A673 (cell line): Measurements from ENCODE around the gene MCM8. TPM values are rescaled to one million over a fixed set of nuclear protein-coding genes. Genes with fewer than 3 reads are reported as not detected.

Source experiments
- BruUV-seq: library from RNA; stranded (reverse); fragments of 400-500 nt; replicated peaks from 2 replicates; lab custom pipeline; 2021; lab: Mats Ljungman, UMichigan
- CTCF ChIA-PET: fragments of 300-600 bp; sonication (Branson Sonifier 250); formaldehyde crosslinking; loops from one replicate; lab custom pipeline; 2022; ENCODE audit warnings: antibody characterized with exemption; lab: Charles Lee
- POLR2A ChIA-PET: fragments of 300-600 bp; sonication (Branson Sonifier 250); formaldehyde crosslinking; loops from one replicate; lab custom pipeline; 2022; ENCODE audit warnings: antibody characterized with exemption; ENCODE audit not compliant: low non-redundant PET; lab: Charles Lee
- DNase-seq: peaks from one replicate; pipeline ENCODE4 v3.0.0-alpha.2; 2015; ENCODE audit warnings: low spot score
- H3K27ac ChIP-seq: fragments of 200-600 bp; sonication (generic); 2 replicates; pipeline ENCODE4 v1.5.1; 2016; ENCODE audit warnings: mixed run types, low read depth, mild to moderate bottlenecking, mixed read lengths, antibody characterized with exemption, low read length; ENCODE audit not compliant: poor library complexity, severe bottlenecking
- H3K27me3 ChIP-seq: fragments of 200-600 bp; sonication (generic); replicated peaks from 2 replicates; pipeline ENCODE4 v1.6.1; 2017; ENCODE audit warnings: mixed run types, low read depth, mild to moderate bottlenecking, mixed read lengths, antibody characterized with exemption, low read length; ENCODE audit not compliant: insufficient read depth, poor library complexity
- H3K36me3 ChIP-seq: fragments of 200-600 bp; sonication (generic); 2 replicates; pipeline ENCODE4 v1.6.1; 2016; ENCODE audit warnings: mixed run types, mild to moderate bottlenecking, mixed read lengths, antibody characterized with exemption, low read length; ENCODE audit not compliant: insufficient read depth, poor library complexity, severe bottlenecking
- H3K4me1 ChIP-seq: fragments of 200-600 bp; sonication (generic); 2 replicates; pipeline ENCODE4 v1.6.1; 2017; ENCODE audit warnings: mixed run types, mild to moderate bottlenecking, mixed read lengths, antibody characterized with exemption, low read length; ENCODE audit not compliant: insufficient read depth, poor library complexity, severe bottlenecking
- H3K4me3 ChIP-seq: fragments of 200-600 bp; sonication (generic); 2 replicates; pipeline ENCODE4 v1.5.1; 2016; ENCODE audit warnings: low read depth, mixed run types, mild to moderate bottlenecking, mixed read lengths, low read length; ENCODE audit not compliant: poor library complexity, severe bottlenecking
- H3K9me3 ChIP-seq: fragments of 200-600 bp; sonication (generic); 2 replicates; pipeline ENCODE4 v1.6.1; 2016; ENCODE audit warnings: mixed run types, low read depth, mild to moderate bottlenecking, mixed read lengths, antibody characterized with exemption, low read length; ENCODE audit not compliant: poor library complexity, severe bottlenecking
- CTCF ChIP-seq: fragments of 300-800, 200-600 bp; sonication (generic); conservative IDR thresholded peaks from 2 replicates; pipeline ENCODE4 v1.5.1; 2017; ENCODE audit warnings: low read depth, mild to moderate bottlenecking, antibody characterized with exemption, low read length, moderate library complexity, mixed read lengths
- EZH2 ChIP-seq: fragments of 200-600 bp; sonication (generic); IDR thresholded peaks from 2 replicates; pipeline ENCODE4 v1.6.1; 2017; ENCODE audit warnings: borderline replicate concordance, low read depth, mild to moderate bottlenecking, mixed read lengths, antibody characterized with exemption, low read length; ENCODE audit not compliant: poor library complexity, severe bottlenecking
- intact Hi-C: fragments of 100-400 bp; cut with micrococcal nuclease; formaldehyde crosslinking; loops from one replicate; pipeline ENCODE4 v1.10.0; 2022; ENCODE audit not compliant: unreplicated experiment
- total RNA-seq: library from RNA; stranded (reverse); gene quantifications from 2 replicates; pipeline ENCODE4 v1.2.3, GENCODE V29; 2021

Gene MCM8
- total RNA-seq, 1 experiment from 2014 or later = 56.4 TPM

- no TSS peak for BruUV-seq
- ChIA-PET CTCF (no interaction called here), POLR2A (no interaction called here)
- Histone ChIP-seq H3K4me3 (no peak overlapping the region), H3K36me3 (no peaks in the 10 kb centered on the region), H3K4me1 (peaks cover 5% of the 10 kb centered on the region), H3K27me3 (peaks cover 51% of the 10 kb centered on the region), H3K9me3 (no peaks in the 10 kb centered on the region), H3K27ac (no peak overlapping the region)
- intact Hi-C loops = no loop called here
- DNase-seq = no peak
- TF ChIP-seq CTCF = no peak
- TF ChIP-seq EZH2 = no peak
These were observed 41.5 kb upstream of the MCM8 start for GRCh38 chr20:5908981-5909380.

GRCh38 chr20:5910186-5910585 is 40.3 kb upstream of the MCM8 start:
- Histone ChIP-seq H3K27me3 (peaks cover 54% of the 10 kb centered on the region), H3K27ac (no peak overlapping the region), H3K4me3 (no peak overlapping the region), H3K4me1 (peaks cover 5% of the 10 kb centered on the region), H3K36me3 (no peaks in the 10 kb centered on the region), H3K9me3 (no peaks in the 10 kb centered on the region)
- ChIA-PET POLR2A (no interaction called here), CTCF (no interaction called here)
- no peak for DNase-seq
- no TSS peak for BruUV-seq
- no peak for TF ChIP-seq EZH2
- no peak for TF ChIP-seq CTCF
- intact Hi-C loops = no loop called here

- ChIA-PET POLR2A (no interaction called here), CTCF (no interaction called here)
- intact Hi-C loops = no loop called here
- Histone ChIP-seq H3K9me3 (no peaks in the 10 kb centered on the region), H3K4me1 (peaks cover 5% of the 10 kb centered on the region), H3K27ac (no peak overlapping the region), H3K36me3 (no peaks in the 10 kb centered on the region), H3K27me3 (peaks cover 39% of the 10 kb centered on the region), H3K4me3 (no peak overlapping the region)
- TF ChIP-seq EZH2 (no peak), CTCF (no peak)
- no TSS peak for BruUV-seq
- no peak for DNase-seq
These were observed 37.3 kb upstream of the MCM8 start for GRCh38 chr20:5913166-5913565.
